ENCODE data around the gene ITGA2B. TPM values are rescaled to one million over a fixed set of nuclear protein-coding genes. Genes with fewer than 3 reads are reported as not detected.
A peak's percentile ranks its signal among the peaks of the same experiment; 100 is the strongest.

The ITGA2B gene
- total and polyA plus RNA-seq, 10 of the 15 experiments (the other 5 are each of a cell fraction or from before 2014, with no cell fraction given): 0.04 to 0.51 (median 0.21) TPM; not detected in 1

GRCh38 chr17:44374306-44375195 is 14.9 kb downstream of the ITGA2B start:
- Histone ChIP-seq H3K27me3 (replicated peaks in 1 of 2; ENCODE audit: control insufficient read depth in 2 of 2, insufficient read depth in 2 of 2, low read length in 1 of 2) (no peaks in the 10 kb centered on the region; a peak in 1 of 4 replicates), H3K9ac (ENCODE audit: control insufficient read depth, insufficient read depth, low read length) (no peak overlapping the region), H3K9me3 (replicated peaks; ENCODE audit: control insufficient read depth, insufficient read depth, low read length) (no peaks in the 10 kb centered on the region; the same call in 2 of the 3 replicates), H3K4me1 (ENCODE audit: control insufficient read depth, insufficient read depth, low read length) (peaks cover 9% of the 10 kb centered on the region), H3K4me2 (ENCODE audit: control insufficient read depth, insufficient read depth) (0 out of 2 replicates have a peak overlapping the region, but pooled peaks have one; percentile 9), H2AFZ (ENCODE audit: control insufficient read depth, low read depth, low read length) (0 out of 2 replicates have a peak overlapping the region, but pooled peaks have one; percentile 10), H3K27ac (ENCODE audit: control insufficient read depth, insufficient read depth) (no peak overlapping the region), H4K20me1 (ENCODE audit: control insufficient read depth, insufficient read depth) (no peaks in the 10 kb centered on the region), H3K4me3 (no peak overlapping the region), H3K79me2 (ENCODE audit: control insufficient read depth, insufficient read depth, low read length) (no peaks in the 10 kb centered on the region), H3K36me3 (ENCODE audit: control insufficient read depth in 2 of 2, insufficient read depth in 2 of 2, low read length in 1 of 2) (no peaks in the 10 kb centered on the region)
- in situ Hi-C loops (cut with MboI) (no loop called here), intact Hi-C loops (cut with micrococcal nuclease; ENCODE audit: unreplicated experiment) (no loop called here)
- 58% methylated on average over 16 of the region's 31 CpGs for WGBS (ENCODE audit: insufficient coverage, insufficient replicate concordance, low lambda C conversion rate, missing lambda C conversion rate)
- SMC1A ChIA-PET (ENCODE audit: uncharacterized antibody, unreplicated experiment): no interaction called here
- no peak for TF ChIP-seq CBX3 (IDR thresholded peaks at IDR 0.05; ENCODE audit: borderline replicate concordance, low read depth)
- TF ChIP-seq, protein P1, sequence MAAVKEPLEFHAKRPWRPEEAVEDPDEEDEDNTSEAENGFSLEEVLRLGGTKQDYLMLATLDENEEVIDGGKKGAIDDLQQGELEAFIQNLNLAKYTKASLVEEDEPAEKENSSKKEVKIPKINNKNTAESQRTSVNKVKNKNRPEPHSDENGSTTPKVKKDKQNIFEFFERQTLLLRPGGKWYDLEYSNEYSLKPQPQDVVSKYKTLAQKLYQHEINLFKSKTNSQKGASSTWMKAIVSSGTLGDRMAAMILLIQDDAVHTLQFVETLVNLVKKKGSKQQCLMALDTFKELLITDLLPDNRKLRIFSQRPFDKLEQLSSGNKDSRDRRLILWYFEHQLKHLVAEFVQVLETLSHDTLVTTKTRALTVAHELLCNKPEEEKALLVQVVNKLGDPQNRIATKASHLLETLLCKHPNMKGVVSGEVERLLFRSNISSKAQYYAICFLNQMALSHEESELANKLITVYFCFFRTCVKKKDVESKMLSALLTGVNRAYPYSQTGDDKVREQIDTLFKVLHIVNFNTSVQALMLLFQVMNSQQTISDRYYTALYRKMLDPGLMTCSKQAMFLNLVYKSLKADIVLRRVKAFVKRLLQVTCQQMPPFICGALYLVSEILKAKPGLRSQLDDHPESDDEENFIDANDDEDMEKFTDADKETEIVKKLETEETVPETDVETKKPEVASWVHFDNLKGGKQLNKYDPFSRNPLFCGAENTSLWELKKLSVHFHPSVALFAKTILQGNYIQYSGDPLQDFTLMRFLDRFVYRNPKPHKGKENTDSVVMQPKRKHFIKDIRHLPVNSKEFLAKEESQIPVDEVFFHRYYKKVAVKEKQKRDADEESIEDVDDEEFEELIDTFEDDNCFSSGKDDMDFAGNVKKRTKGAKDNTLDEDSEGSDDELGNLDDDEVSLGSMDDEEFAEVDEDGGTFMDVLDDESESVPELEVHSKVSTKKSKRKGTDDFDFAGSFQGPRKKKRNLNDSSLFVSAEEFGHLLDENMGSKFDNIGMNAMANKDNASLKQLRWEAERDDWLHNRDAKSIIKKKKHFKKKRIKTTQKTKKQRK (IDR thresholded peaks at IDR 0.05; ENCODE audit: low read depth, low read length): no peak
- no peak for TF ChIP-seq HDAC2 (IDR thresholded peaks at IDR 0.05)
- TF ChIP-seq ESRRA (IDR thresholded peaks at IDR 0.05; ENCODE audit: low read length): no peak
- TF ChIP-seq SIX5 (IDR thresholded peaks at IDR 0.05; ENCODE audit: low read depth, low read length, severe bottlenecking): no peak
- TF ChIP-seq RELA (IDR thresholded peaks at IDR 0.05; ENCODE audit: borderline replicate concordance, partially characterized antibody): no peak
- no peak for TF ChIP-seq CBFB (IDR thresholded peaks at IDR 0.05; ENCODE audit: low read depth)
- TF ChIP-seq MYC (IDR thresholded peaks at IDR 0.05; ENCODE audit: insufficient read depth, insufficient read length, insufficient replicate concordance, low read length, severe bottlenecking): no peak
- no peak for TF ChIP-seq NR2F1 (conservative IDR thresholded peaks at IDR 0.05)
- no peak for TF ChIP-seq MLLT1 (IDR thresholded peaks at IDR 0.05)
- no peak for TF ChIP-seq NFXL1 (IDR thresholded peaks at IDR 0.05; ENCODE audit: borderline replicate concordance)
- no peak for TF ChIP-seq BHLHE40 (IDR thresholded peaks at IDR 0.05; ENCODE audit: borderline replicate concordance in 1 of 2, low read depth in 2 of 2, low read length in 1 of 2)
- TF ChIP-seq IKZF2 (IDR thresholded peaks at IDR 0.05): no peak
- TF ChIP-seq BMI1 (IDR thresholded peaks at IDR 0.05; ENCODE audit: borderline replicate concordance): no peak
- TF ChIP-seq IRF4 (IDR thresholded peaks at IDR 0.05; ENCODE audit: low read depth, low read length): no peak
- no peak for TF ChIP-seq NFIC (IDR thresholded peaks at IDR 0.05; ENCODE audit: low read depth, low read length)
- no peak for TF ChIP-seq PML (IDR thresholded peaks at IDR 0.05; ENCODE audit: low read length)
- no peak for TF ChIP-seq POLR2A (IDR thresholded peaks at IDR 0.05; ENCODE audit: low read depth, low read length)
- FAIRE-seq (no peak), ATAC-seq (peak; percentile 57), DNase-seq (ENCODE audit: low read depth, low spot score) (no peak)
- no TSS peak for BruUV-seq (replicated peaks)
- CTCF ChIA-PET: interaction anchor here (0.7 to 2.4 kb wide), 4 partner anchors 11 to 149 kb away, joined by 3 to 7 read pairs (median 4); partner anchors contain the start of gene FAM171A2
- POLR2A ChIA-PET: no interaction called here
- RAD21 ChIA-PET (ENCODE audit: unreplicated experiment): no interaction called here

All from GM12878 (cell line).